ENCODE data around the gene GGTA1. TPM values are rescaled to one million over a fixed set of nuclear protein-coding genes. Genes with fewer than 3 reads are reported as not detected.

GGTA1 gene
- total RNA-seq, 1 donor from 2014 or later: not detected

DNA sequence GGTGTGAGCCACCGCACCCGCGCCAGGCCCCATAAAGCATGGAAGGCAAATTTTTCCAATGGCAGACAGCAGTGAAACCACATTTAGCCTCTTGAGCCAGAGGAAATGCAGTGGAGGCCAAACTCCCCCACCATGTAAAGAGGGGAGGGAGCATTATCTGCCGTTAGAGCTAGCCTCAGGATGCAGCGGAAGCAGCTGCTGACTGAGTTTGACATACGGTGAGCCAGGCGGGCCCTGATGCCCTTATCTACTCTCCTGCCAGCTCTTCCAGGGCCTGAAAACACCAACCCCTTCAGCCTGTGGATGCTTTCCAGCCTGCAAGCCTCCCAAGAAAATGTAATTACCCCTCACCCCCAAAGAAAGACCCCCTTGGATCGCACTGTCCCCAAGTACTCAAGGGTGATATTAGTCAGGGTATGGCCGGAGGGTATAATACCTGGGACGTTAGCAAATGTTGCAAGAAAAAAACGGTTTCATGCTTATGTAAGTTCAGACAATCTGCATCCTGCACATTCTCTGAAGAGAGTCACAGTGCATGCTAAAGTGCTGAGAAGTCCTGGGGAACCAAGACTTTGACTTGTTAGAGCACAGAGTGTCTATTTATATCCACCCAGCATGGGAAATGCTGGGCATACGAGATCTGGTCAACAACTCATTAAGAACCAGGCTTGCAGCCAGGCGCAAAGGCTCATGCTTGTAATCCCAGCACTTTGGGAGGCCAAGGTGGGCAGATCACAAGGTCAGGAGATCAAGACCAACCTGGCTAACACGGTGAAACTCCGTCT lies 11.3 kb upstream of the GGTA1 start:
- Mint-ChIP-seq H3K36me3 (ENCODE audit: unreplicated experiment) (no peaks in the 10 kb centered on the region), H3K27me3 (ENCODE audit: unreplicated experiment) (peaks cover 2% of the 10 kb centered on the region), H3K27ac (ENCODE audit: unreplicated experiment) (no peak overlapping the region), H3K9me3 (ENCODE audit: unreplicated experiment) (no peaks in the 10 kb centered on the region), H3K4me1 (ENCODE audit: low read depth, unreplicated experiment) (no peaks in the 10 kb centered on the region), H3K4me3 (ENCODE audit: unreplicated experiment) (no peak overlapping the region)
- no peak for DNase-seq
- TF ChIP-seq, protein P1, sequence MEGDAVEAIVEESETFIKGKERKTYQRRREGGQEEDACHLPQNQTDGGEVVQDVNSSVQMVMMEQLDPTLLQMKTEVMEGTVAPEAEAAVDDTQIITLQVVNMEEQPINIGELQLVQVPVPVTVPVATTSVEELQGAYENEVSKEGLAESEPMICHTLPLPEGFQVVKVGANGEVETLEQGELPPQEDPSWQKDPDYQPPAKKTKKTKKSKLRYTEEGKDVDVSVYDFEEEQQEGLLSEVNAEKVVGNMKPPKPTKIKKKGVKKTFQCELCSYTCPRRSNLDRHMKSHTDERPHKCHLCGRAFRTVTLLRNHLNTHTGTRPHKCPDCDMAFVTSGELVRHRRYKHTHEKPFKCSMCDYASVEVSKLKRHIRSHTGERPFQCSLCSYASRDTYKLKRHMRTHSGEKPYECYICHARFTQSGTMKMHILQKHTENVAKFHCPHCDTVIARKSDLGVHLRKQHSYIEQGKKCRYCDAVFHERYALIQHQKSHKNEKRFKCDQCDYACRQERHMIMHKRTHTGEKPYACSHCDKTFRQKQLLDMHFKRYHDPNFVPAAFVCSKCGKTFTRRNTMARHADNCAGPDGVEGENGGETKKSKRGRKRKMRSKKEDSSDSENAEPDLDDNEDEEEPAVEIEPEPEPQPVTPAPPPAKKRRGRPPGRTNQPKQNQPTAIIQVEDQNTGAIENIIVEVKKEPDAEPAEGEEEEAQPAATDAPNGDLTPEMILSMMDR (IDR thresholded peaks at IDR 0.05; ENCODE audit: partially characterized antibody, unreplicated experiment): no peak

DNA sequence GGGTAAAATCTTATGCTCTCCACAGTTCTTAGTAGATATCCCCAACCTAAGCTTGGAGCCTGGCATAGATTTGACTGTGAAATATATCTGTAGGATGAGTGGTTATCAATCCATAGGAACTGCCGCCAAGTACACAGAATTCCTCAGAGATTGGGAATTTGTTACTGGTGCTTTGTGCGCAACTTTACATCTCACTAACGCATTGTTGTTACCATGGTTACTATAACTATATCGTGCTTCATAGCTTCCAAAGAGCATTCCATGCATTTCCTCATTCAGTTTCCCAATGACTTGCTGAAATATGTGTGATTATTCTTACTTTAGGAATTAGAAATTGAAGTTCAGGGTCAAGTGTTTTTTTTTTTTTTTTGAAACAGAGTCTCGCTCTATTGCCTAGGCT lies 9.5 kb upstream of the GGTA1 start:
- no peak overlapping the region for H3K27ac Mint-ChIP-seq (ENCODE audit: unreplicated experiment)
- no peaks in the 10 kb centered on the region for H3K9me3 Mint-ChIP-seq (ENCODE audit: unreplicated experiment)
- no peak overlapping the region for H3K4me3 Mint-ChIP-seq (ENCODE audit: unreplicated experiment)
- no peak for DNase-seq
- TF ChIP-seq, protein P1 (IDR thresholded peaks at IDR 0.05; ENCODE audit: partially characterized antibody, unreplicated experiment): no peak
- H3K4me1 Mint-ChIP-seq (ENCODE audit: low read depth, unreplicated experiment): no peaks in the 10 kb centered on the region
- H3K27me3 Mint-ChIP-seq (ENCODE audit: unreplicated experiment): peaks cover 2% of the 10 kb centered on the region
- H3K36me3 Mint-ChIP-seq (ENCODE audit: unreplicated experiment): no peaks in the 10 kb centered on the region

DNA sequence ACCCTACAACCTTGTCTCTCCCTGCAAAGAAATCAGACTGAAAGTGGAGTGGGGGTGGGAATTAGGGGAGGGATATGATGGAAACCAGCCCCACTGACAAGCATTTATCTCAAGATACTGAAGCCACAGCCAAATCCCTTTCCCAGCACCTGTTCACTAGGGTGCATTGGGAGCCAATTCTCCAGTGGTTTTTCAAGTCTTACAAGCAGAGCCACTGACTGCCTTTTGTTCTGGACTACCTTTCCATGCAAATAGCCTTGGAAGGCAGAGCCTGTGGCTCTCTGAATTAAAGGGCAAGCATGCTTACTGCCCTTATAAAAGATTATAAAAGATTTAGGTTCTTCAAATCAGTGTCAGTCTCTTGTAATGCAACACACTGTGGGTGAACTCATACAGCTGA lies 8.8 kb upstream of the GGTA1 start:
- DNase-seq: no peak
- no peak overlapping the region for H3K4me3 Mint-ChIP-seq (ENCODE audit: unreplicated experiment)
- H3K9me3 Mint-ChIP-seq (ENCODE audit: unreplicated experiment): no peaks in the 10 kb centered on the region
- no peaks in the 10 kb centered on the region for H3K36me3 Mint-ChIP-seq (ENCODE audit: unreplicated experiment)
- H3K27ac Mint-ChIP-seq (ENCODE audit: unreplicated experiment): no peak overlapping the region
- TF ChIP-seq, protein P1 (IDR thresholded peaks at IDR 0.05; ENCODE audit: partially characterized antibody, unreplicated experiment): no peak
- H3K27me3 Mint-ChIP-seq (ENCODE audit: unreplicated experiment): peaks cover 2% of the 10 kb centered on the region
- no peaks in the 10 kb centered on the region for H3K4me1 Mint-ChIP-seq (ENCODE audit: low read depth, unreplicated experiment)

DNA sequence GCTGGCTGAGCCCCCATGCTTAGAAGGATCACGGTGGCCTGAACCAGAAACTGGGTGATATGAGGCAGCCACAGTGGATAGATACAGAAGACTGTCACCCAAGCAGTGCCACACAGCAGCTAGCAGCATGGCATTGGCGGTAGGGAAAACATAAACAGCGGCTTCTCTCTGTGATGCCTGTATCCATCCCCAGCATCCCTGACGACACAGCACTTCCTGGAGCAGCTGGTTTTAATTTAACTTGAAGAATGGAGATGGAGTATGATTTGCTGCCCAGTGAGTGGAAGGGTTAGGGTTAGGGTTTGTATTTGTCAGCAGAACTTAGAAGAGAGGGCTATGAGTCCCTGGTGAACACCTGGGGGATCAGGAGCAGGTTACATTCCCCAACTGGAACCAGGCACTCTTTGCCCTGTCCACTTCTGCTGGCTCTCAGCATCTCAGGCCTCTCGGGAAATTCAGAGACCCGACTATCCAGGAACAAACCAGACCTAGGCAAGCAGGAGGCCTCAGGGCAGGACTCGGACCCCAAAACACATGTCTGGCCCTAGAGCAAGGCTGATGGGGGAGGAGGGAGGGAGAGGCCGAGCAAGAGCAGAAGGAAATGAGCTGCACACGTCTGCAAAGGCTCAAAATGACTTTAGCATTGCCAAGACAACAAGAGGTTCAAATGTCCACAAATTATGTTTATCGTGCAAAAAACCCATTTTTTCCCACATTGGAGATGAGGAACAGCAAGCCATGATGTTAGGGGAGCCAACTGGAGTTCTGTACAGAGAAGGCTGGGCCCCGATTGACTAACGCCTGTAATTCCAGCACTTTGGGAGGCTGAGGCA lies 6.5 kb upstream of the GGTA1 start:
- H3K4me3 Mint-ChIP-seq (ENCODE audit: unreplicated experiment): no peak overlapping the region
- peaks cover 2% of the 10 kb centered on the region for H3K27me3 Mint-ChIP-seq (ENCODE audit: unreplicated experiment)
- no peak overlapping the region for H3K27ac Mint-ChIP-seq (ENCODE audit: unreplicated experiment)
- no peak for DNase-seq
- H3K9me3 Mint-ChIP-seq (ENCODE audit: unreplicated experiment): no peaks in the 10 kb centered on the region
- no peaks in the 10 kb centered on the region for H3K4me1 Mint-ChIP-seq (ENCODE audit: low read depth, unreplicated experiment)
- TF ChIP-seq, protein P1 (IDR thresholded peaks at IDR 0.05; ENCODE audit: partially characterized antibody, unreplicated experiment): no peak
- no peaks in the 10 kb centered on the region for H3K36me3 Mint-ChIP-seq (ENCODE audit: unreplicated experiment)

DNA sequence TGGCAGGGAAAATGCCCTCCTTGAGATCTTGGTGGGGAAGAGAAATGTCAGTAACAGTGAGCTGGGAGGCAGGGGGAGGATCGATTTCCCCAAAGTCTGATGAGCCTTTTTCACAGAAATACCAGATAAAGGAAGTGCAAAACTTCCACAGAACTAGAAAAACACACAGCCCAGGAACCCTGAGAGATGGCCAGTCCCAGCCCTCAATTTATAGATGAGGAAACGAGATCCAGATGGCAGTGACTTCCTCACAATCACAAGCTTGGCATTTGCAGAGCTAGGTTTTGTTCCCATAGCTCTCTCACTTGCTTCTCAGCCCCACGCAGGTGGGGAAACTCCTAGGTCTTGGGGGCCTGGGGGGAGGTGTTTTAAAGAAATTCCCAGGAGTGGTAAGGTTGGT lies 3.8 kb upstream of the GGTA1 start:
- H3K27ac Mint-ChIP-seq (ENCODE audit: unreplicated experiment): no peak overlapping the region
- TF ChIP-seq, protein P1 (IDR thresholded peaks at IDR 0.05; ENCODE audit: partially characterized antibody, unreplicated experiment): no peak
- H3K27me3 Mint-ChIP-seq (ENCODE audit: unreplicated experiment): peaks cover 14% of the 10 kb centered on the region
- peaks cover 2% of the 10 kb centered on the region for H3K9me3 Mint-ChIP-seq (ENCODE audit: unreplicated experiment)
- H3K4me1 Mint-ChIP-seq (ENCODE audit: low read depth, unreplicated experiment): peaks cover 6% of the 10 kb centered on the region
- DNase-seq: no peak
- H3K4me3 Mint-ChIP-seq (ENCODE audit: unreplicated experiment): no peak overlapping the region
- H3K36me3 Mint-ChIP-seq (ENCODE audit: unreplicated experiment): no peaks in the 10 kb centered on the region

Data from glutamatergic neuron (in vitro differentiated cells).